ENCODE measurements around the gene L2HGDH. TPM values are rescaled to one million over a fixed set of nuclear protein-coding genes. Genes with fewer than 3 reads are reported as not detected.

The L2HGDH gene
- total and polyA plus RNA-seq, 9 of the 15 experiments (the other 6 are each of a cell fraction or from before 2014, with no cell fraction given), result 1.7 to 16.1 (median 10.5) TPM

GRCh38 chr14:50213795-50214194 is 98.2 kb downstream of the L2HGDH start:
- Histone ChIP-seq H3K4me2 (ENCODE audit: insufficient read depth, low read length) (no peak overlapping the region), H2AFZ (ENCODE audit: low read depth, low read length) (no peak overlapping the region), H3K4me1 (replicated peaks in 1 of 2; ENCODE audit: control insufficient read depth in 2 of 2, insufficient read depth in 2 of 2, low read length in 2 of 2) (no peaks in the 10 kb centered on the region; a peak in 2 of 5 replicates), H3K27ac (ENCODE audit: extremely low read depth, low read depth, low read length) (no peak overlapping the region), H3K9me1 (ENCODE audit: control insufficient read depth, insufficient read depth, low read length) (no peaks in the 10 kb centered on the region), H3K9me3 (replicated peaks; ENCODE audit: control insufficient read depth, insufficient read depth, low read depth, low read length) (no peaks in the 10 kb centered on the region), H4K20me1 (replicated peaks; ENCODE audit: control insufficient read depth, insufficient read depth, low read length) (no peaks in the 10 kb centered on the region), H3K27me3 (ENCODE audit: control insufficient read depth in 2 of 2, insufficient read depth in 2 of 2, low read length in 2 of 2) (no peaks in the 10 kb centered on the region), H3K79me2 (ENCODE audit: control insufficient read depth, insufficient read depth, low read length) (peaks cover 14% of the 10 kb centered on the region; the same call in 2 of the 3 replicates), H3K36me3 (ENCODE audit: control insufficient read depth, insufficient read depth, low read length) (no peaks in the 10 kb centered on the region), H3K4me3 (no peak overlapping the region), H3K9ac (ENCODE audit: insufficient read depth in 1 of 2, low read depth in 2 of 2, low read length in 2 of 2) (no peak overlapping the region)
- CTCF ChIA-PET (ENCODE audit: low intra/inter-chr PET ratio), result no interaction called here
- intact Hi-C loops (cut with micrococcal nuclease) (no loop called here), in situ Hi-C loops (cut with MboI) (no loop called here)
- POLR2A ChIA-PET, result interaction anchor here (1.5 kb wide), 1 partner anchor 12 kb away, joined by 3 read pairs; no protein-coding TSS in a partner anchor
- FAIRE-seq (no peak), ATAC-seq (no peak), DNase-seq (ENCODE audit: extremely low read depth in 1 of 4, low spot score in 3 of 4) (no peak)
- 5% methylated on average over 2 of the region's 2 CpGs for WGBS (ENCODE audit: insufficient coverage, low coverage, missing lambda C conversion rate)
- TF ChIP-seq CREM (IDR thresholded peaks at IDR 0.05; ENCODE audit: low read depth) (no peak), C11orf30 (IDR thresholded peaks at IDR 0.05; ENCODE audit: low read depth) (peak; percentile 53), MAFF (IDR thresholded peaks at IDR 0.05; ENCODE audit: low read length) (peak; percentile 3; the same call in 1 of the 2 replicates), ZNF316 (IDR thresholded peaks at IDR 0.05) (peak; percentile 87)
- TF ChIP-seq, protein P1, sequence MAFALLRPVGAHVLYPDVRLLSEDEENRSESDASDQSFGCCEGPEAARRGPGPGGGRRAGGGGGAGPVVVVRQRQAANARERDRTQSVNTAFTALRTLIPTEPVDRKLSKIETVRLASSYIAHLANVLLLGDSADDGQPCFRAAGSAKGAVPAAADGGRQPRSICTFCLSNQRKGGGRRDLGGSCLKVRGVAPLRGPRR (CRISPR knock-in tag; IDR thresholded peaks at IDR 0.05), result no peak
- no TSS peak for BruUV-seq (replicated peaks)

- Histone ChIP-seq H3K36me3 (ENCODE audit: control insufficient read depth, insufficient read depth, low read length) (no peaks in the 10 kb centered on the region), H3K79me2 (ENCODE audit: control insufficient read depth, insufficient read depth, low read length) (peaks cover 14% of the 10 kb centered on the region; the same call in 2 of the 3 replicates), H4K20me1 (replicated peaks; ENCODE audit: control insufficient read depth, insufficient read depth, low read length) (no peaks in the 10 kb centered on the region), H3K27ac (ENCODE audit: extremely low read depth, low read depth, low read length) (no peak overlapping the region), H3K4me1 (replicated peaks in 1 of 2; ENCODE audit: control insufficient read depth in 2 of 2, insufficient read depth in 2 of 2, low read length in 2 of 2) (no peaks in the 10 kb centered on the region; a peak in 2 of 5 replicates), H3K27me3 (ENCODE audit: control insufficient read depth in 2 of 2, insufficient read depth in 2 of 2, low read length in 2 of 2) (no peaks in the 10 kb centered on the region), H3K4me2 (ENCODE audit: insufficient read depth, low read length) (no peak overlapping the region), H3K9me1 (ENCODE audit: control insufficient read depth, insufficient read depth, low read length) (no peaks in the 10 kb centered on the region), H3K9ac (ENCODE audit: insufficient read depth in 1 of 2, low read depth in 2 of 2, low read length in 2 of 2) (no peak overlapping the region), H3K9me3 (replicated peaks; ENCODE audit: control insufficient read depth, insufficient read depth, low read depth, low read length) (no peaks in the 10 kb centered on the region), H2AFZ (ENCODE audit: low read depth, low read length) (no peak overlapping the region), H3K4me3 (no peak overlapping the region)
- ChIA-PET CTCF (ENCODE audit: low intra/inter-chr PET ratio) (no interaction called here), POLR2A (no interaction called here)
- intact Hi-C loops (cut with micrococcal nuclease), result no loop called here
- in situ Hi-C loops (cut with MboI), result no loop called here
- FAIRE-seq (no peak), ATAC-seq (no peak; the same call in 2 of the 3 replicates), DNase-seq (ENCODE audit: extremely low read depth in 1 of 4, low spot score in 3 of 4) (no peak)
- BruUV-seq (replicated peaks), result no TSS peak
- 20% methylated on average over 2 of the region's 3 CpGs for WGBS (ENCODE audit: insufficient coverage, low coverage, missing lambda C conversion rate)
Measured at GRCh38 chr14:50212726-50213125, 99.3 kb downstream of the L2HGDH start.
